ENCODE measurements around the gene TOB1.

Gene TOB1

DNA sequence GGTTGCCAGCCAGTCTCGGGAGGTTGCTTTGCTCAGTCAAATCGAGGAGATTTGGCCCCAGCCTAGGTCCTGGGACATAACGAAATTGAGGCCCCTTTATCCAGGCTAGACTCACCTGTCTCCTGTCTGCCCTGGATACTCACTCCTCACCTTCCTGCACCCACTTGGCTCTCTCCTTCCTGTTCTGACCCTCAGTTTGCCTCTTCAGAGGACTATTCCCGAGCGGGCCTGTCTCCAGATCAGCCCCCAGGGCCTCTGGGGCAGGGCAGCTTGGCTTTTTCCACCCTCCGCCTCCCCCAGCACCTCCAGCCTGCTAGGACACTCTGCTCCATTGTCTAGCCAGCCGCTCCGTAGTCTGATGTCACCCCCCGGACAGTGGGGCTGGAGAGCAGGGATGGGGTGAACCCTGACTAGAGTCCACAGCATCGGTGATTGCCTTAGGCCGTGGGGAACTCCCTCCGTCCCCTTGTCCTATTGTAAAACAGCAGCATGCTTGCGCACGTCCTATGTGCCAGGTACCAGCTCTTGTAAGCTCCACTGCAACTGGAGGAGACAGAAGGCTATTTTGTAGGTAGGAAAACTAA lies 21.9 kb downstream of the TOB1 start:
- no peak overlapping the region for H3K4me3 ChIP-seq (ENCODE audit: low read depth, low read length)
- DNase-seq (ENCODE audit: low read depth) = no peak
- TF ChIP-seq, protein P1, sequence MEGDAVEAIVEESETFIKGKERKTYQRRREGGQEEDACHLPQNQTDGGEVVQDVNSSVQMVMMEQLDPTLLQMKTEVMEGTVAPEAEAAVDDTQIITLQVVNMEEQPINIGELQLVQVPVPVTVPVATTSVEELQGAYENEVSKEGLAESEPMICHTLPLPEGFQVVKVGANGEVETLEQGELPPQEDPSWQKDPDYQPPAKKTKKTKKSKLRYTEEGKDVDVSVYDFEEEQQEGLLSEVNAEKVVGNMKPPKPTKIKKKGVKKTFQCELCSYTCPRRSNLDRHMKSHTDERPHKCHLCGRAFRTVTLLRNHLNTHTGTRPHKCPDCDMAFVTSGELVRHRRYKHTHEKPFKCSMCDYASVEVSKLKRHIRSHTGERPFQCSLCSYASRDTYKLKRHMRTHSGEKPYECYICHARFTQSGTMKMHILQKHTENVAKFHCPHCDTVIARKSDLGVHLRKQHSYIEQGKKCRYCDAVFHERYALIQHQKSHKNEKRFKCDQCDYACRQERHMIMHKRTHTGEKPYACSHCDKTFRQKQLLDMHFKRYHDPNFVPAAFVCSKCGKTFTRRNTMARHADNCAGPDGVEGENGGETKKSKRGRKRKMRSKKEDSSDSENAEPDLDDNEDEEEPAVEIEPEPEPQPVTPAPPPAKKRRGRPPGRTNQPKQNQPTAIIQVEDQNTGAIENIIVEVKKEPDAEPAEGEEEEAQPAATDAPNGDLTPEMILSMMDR (conservative IDR thresholded peaks at IDR 0.05; ENCODE audit: low read depth, low read length) = no peak

DNA sequence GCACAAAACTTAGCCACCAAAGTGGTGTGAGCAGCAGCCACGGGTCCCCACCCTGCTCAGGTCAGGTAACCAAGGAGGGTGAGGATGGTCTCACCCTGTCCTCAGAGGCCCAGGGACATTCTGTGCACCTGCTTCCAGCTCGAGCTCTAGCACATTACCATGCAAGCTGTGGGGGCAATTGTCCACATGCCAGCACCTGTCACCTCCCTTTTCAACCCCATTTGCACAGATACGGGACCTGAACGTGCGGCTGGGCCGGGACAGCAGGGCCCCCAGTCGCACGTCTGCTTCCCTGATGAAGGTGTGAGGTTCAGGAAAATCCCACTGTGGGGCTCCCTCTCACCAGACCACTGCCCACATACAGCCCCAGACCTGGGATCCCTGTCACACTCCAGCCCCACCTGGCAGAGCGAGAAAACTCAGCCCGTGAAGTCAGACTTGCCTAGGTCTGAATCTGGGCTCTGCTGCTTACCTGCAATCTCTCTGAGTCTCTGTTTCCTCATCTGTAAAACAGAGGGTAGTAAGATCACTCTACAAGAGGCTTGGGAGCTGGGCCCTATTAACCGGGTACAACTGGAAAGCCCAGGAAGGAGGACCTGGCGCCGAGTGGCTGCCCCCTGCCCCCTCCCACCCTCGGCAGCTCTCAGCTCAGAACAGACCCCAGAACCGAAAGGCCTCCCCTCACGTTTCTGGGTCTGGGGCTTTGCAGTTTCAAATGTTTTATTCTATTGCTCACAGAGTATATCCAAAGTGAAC lies 22.8 kb downstream of the TOB1 start:
- no peak overlapping the region for H3K4me3 ChIP-seq (ENCODE audit: low read depth, low read length)
- DNase-seq (ENCODE audit: low read depth) = no peak
- TF ChIP-seq, protein P1 (conservative IDR thresholded peaks at IDR 0.05; ENCODE audit: low read depth, low read length) = no peak

DNA sequence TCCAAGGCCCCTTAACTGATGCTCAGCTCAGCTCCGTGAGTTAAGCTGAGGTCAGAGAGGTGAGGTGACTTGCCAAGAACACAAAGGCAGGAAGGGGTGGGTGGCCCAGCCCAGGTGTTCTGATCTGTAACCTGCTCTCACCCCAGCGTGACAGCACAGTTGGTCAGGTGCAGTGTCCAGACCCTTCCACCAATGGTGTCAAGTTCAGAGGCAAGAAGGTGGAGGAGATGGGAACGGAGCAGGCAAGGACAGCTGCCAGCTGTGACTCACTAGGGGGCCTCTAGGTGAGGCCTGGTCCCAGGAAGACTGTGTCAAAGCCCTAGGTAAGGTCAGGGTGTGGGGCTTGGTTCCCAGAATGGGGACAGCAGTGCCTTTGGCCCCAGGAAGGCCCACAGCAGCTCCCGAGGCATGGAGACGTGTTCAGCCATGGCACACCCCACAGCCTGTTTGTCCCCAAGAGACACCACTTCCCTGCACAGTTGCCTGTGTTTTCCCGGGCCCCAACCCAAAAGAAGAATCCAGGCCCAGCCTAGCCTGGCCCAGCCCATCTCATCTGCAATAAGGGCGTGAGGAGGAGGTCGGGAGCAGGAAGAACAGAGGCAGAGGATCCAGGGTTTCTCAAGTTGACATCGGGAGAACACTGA lies 23.5 kb downstream of the TOB1 start:
- TF ChIP-seq, protein P1 (conservative IDR thresholded peaks at IDR 0.05; ENCODE audit: low read depth, low read length) = no peak
- DNase-seq (ENCODE audit: low read depth) = no peak
- H3K4me3 ChIP-seq (ENCODE audit: low read depth, low read length) = no peak overlapping the region

DNA sequence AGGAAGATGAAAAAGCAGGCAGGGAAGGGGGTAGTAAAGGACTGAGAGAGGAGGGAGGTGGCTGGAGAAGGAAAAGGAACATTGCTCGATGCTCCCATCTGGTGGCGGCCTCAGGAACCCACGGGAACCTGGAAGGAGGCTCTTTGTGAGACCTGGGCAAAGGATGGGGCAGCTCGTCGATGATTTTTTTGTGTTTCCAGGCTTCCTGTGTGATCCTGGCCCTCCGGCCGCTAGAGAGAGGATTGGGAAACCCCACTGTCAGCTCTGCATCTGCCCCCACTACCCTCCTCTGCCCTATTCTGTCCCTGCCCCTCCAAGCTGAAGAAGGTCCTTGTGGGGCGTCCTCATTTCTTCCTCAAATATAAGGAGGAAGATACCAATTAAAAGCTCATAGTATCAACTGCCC lies 24.2 kb downstream of the TOB1 start:
- peak; percentile 80 for DNase-seq (ENCODE audit: low read depth)
- no peak overlapping the region for H3K4me3 ChIP-seq (ENCODE audit: low read depth, low read length)
- TF ChIP-seq, protein P1 (conservative IDR thresholded peaks at IDR 0.05; ENCODE audit: low read depth, low read length) = peak; percentile 89

DNA sequence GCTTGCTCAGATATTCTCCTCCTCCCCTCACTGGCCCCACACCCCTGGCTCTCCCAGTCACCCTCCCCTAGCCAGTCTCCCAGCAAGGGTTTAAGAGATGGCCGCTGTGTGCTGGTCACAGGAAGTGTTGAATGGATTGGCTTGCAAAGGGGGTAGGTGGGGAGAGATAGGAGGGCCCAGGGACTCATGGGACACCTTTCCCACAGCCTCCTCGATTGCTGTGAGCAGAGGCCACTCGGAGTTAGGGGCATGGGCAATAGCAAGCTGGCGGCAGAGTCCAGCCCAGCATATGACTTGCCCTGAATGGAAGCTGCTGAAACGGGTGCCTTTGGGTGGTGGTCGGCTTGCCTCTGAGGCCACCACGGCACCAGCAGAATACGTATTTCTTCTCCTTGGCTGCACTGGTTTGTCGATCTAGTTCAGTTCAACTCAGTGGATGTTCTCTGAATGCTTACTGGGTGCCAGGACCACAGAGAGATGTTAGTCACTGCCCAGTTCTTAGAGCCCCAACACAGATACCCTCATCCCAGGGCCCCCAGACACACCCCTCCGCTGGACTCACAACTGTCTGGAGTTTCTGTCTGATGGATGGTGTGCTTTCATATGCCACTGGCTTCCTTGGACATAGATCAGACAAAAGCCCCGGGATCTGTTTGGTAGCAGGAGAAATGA lies 24.7 kb downstream of the TOB1 start:
- TF ChIP-seq, protein P1 (conservative IDR thresholded peaks at IDR 0.05; ENCODE audit: low read depth, low read length) = no peak
- no peak for DNase-seq (ENCODE audit: low read depth)
- no peak overlapping the region for H3K4me3 ChIP-seq (ENCODE audit: low read depth, low read length)

DNA sequence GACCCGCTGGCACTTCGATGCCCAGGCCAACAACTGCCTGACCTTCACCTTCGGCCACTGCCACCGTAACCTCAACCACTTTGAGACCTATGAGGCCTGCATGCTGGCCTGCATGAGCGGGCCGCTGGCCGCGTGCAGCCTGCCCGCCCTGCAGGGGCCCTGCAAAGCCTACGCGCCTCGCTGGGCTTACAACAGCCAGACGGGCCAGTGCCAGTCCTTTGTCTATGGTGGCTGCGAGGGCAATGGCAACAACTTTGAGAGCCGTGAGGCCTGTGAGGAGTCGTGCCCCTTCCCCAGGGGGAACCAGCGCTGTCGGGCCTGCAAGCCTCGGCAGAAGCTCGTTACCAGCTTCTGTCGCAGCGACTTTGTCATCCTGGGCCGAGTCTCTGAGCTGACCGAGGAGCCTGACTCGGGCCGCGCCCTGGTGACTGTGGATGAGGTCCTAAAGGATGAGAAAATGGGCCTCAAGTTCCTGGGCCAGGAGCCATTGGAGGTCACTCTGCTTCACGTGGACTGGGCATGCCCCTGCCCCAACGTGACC lies 25.8 kb downstream of the TOB1 start:
- H3K4me3 ChIP-seq (ENCODE audit: low read depth, low read length) = no peak overlapping the region
- TF ChIP-seq, protein P1 (conservative IDR thresholded peaks at IDR 0.05; ENCODE audit: low read depth, low read length) = no peak
- no peak for DNase-seq (ENCODE audit: low read depth)
